ENCODE data around the gene DIS3L2.

Gene DIS3L2

DNA sequence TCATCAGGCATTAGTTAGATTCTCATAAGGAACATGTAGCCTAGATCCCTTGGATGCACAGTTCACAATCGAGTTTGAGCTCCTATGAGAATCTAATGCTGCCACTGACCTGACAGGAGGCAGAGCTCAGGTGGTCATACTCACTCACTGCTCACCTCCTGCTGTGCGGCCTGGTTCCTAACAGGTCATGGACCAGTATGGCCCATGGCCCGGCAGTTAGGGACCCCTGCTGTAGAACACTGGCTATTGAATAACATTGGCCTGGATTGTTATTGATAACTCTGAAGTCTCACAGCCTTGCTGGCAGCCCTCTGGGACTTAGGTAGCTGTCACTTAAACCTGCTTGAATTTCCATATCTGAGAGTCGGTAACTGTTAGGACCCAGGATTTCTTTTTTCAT, 302.6 kb downstream of the DIS3L2 start:
- Histone ChIP-seq H3K79me2 (ENCODE audit: insufficient read depth, low read length) (no peaks in the 10 kb centered on the region), H3K4me2 (ENCODE audit: low read depth, low read length, poor library complexity, severe bottlenecking) (no peak overlapping the region), H3K9me3 (ENCODE audit: insufficient read depth, low read depth, low read length) (no peaks in the 10 kb centered on the region), H3F3A (ENCODE audit: low read depth) (no peaks in the 10 kb centered on the region), H3K9me2 (replicated peaks; ENCODE audit: low read depth, low read length) (no peaks in the 10 kb centered on the region), H3K27me3 (ENCODE audit: insufficient read depth, low read length, poor library complexity, severe bottlenecking) (no peaks in the 10 kb centered on the region), H4K20me1 (ENCODE audit: insufficient read depth, low read length, poor library complexity, severe bottlenecking) (no peaks in the 10 kb centered on the region), H3K4me1 (ENCODE audit: insufficient read depth, low read length, poor library complexity, severe bottlenecking) (no peaks in the 10 kb centered on the region), H3K36me3 (ENCODE audit: insufficient read depth, low read length) (peaks cover 35% of the 10 kb centered on the region; the same call in 1 of the 2 replicates), H2AFZ (ENCODE audit: low read length) (no peak overlapping the region), H3K4me3 (ENCODE audit: low read length, poor library complexity, severe bottlenecking) (no peak overlapping the region), H3K9ac (ENCODE audit: low read depth, low read length, poor library complexity, severe bottlenecking) (no peak overlapping the region)
- TF ChIP-seq, protein P1, sequence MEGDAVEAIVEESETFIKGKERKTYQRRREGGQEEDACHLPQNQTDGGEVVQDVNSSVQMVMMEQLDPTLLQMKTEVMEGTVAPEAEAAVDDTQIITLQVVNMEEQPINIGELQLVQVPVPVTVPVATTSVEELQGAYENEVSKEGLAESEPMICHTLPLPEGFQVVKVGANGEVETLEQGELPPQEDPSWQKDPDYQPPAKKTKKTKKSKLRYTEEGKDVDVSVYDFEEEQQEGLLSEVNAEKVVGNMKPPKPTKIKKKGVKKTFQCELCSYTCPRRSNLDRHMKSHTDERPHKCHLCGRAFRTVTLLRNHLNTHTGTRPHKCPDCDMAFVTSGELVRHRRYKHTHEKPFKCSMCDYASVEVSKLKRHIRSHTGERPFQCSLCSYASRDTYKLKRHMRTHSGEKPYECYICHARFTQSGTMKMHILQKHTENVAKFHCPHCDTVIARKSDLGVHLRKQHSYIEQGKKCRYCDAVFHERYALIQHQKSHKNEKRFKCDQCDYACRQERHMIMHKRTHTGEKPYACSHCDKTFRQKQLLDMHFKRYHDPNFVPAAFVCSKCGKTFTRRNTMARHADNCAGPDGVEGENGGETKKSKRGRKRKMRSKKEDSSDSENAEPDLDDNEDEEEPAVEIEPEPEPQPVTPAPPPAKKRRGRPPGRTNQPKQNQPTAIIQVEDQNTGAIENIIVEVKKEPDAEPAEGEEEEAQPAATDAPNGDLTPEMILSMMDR (conservative IDR thresholded peaks at IDR 0.05; ENCODE audit: low read length) = no peak
- TF ChIP-seq EZH2phosphoT487 (IDR thresholded peaks at IDR 0.05; ENCODE audit: borderline replicate concordance) = no peak

DNA sequence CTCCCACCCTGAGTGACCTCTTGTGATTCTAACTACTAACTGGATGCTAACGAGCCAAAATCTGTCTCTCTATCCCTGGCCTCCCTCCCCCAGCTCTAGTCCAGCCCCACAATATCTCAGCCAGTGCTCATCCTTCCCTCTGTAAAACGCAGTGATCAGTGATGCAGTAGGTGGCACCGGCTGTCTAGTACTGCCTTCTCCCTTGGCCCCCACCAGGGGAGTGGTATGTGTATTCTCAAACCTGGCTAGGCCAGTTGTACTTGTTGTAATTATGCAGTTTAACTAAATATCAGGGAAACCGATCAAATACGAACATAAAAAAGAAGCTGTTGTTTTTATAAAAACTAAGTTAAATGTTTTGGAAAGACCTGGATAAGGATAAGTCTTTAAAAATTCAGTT, 303.8 kb downstream of the DIS3L2 start:
- Histone ChIP-seq H3K9ac (ENCODE audit: low read depth, low read length, poor library complexity, severe bottlenecking) (no peak overlapping the region), H3K9me2 (replicated peaks; ENCODE audit: low read depth, low read length) (no peaks in the 10 kb centered on the region), H3K9me3 (ENCODE audit: insufficient read depth, low read depth, low read length) (no peaks in the 10 kb centered on the region), H3K4me2 (ENCODE audit: low read depth, low read length, poor library complexity, severe bottlenecking) (no peak overlapping the region), H3K79me2 (ENCODE audit: insufficient read depth, low read length) (no peaks in the 10 kb centered on the region), H2AFZ (ENCODE audit: low read length) (no peak overlapping the region), H3K4me1 (ENCODE audit: insufficient read depth, low read length, poor library complexity, severe bottlenecking) (no peaks in the 10 kb centered on the region), H3K27me3 (ENCODE audit: insufficient read depth, low read length, poor library complexity, severe bottlenecking) (no peaks in the 10 kb centered on the region), H3K4me3 (ENCODE audit: low read length, poor library complexity, severe bottlenecking) (no peak overlapping the region), H3K36me3 (ENCODE audit: insufficient read depth, low read length) (peaks cover 35% of the 10 kb centered on the region; the same call in 1 of the 2 replicates), H4K20me1 (ENCODE audit: insufficient read depth, low read length, poor library complexity, severe bottlenecking) (no peaks in the 10 kb centered on the region), H3F3A (ENCODE audit: low read depth) (no peaks in the 10 kb centered on the region)
- TF ChIP-seq, protein P1 (conservative IDR thresholded peaks at IDR 0.05; ENCODE audit: low read length) = no peak
- TF ChIP-seq EZH2phosphoT487 (IDR thresholded peaks at IDR 0.05; ENCODE audit: borderline replicate concordance) = no peak

DNA sequence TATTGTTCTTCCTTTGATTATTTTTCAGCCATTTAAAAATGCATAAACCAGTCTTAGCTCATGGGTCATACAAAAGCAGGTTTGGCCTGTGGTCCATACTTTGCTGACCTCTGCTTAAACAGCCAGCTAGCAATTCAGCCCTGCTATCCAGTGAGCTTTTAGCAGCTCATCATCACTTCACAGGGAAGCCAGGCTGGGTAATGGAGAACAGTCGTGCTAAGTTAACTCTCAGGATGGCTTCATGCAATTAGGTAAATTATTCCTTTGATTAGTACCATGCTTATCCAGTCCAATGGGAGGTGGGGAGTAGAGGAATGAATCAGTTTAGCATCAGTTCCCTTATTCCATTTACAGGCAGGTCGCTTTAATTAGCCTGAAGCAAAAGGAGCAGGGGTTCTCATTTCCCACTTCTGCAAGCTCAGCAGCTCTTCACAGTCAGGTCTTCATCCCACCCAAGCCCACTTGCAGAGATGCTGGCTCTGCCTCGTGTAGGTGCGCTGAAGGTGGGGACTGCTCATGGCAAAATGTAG, 307.2 kb downstream of the DIS3L2 start:
- H3K79me2 ChIP-seq (ENCODE audit: insufficient read depth, low read length) = no peaks in the 10 kb centered on the region
- no peak overlapping the region for H3K4me2 ChIP-seq (ENCODE audit: low read depth, low read length, poor library complexity, severe bottlenecking)
- H4K20me1 ChIP-seq (ENCODE audit: insufficient read depth, low read length, poor library complexity, severe bottlenecking) = no peaks in the 10 kb centered on the region
- H3K36me3 ChIP-seq (ENCODE audit: insufficient read depth, low read length) = peaks cover 18% of the 10 kb centered on the region; the same call in 1 of the 2 replicates
- no peaks in the 10 kb centered on the region for H3F3A ChIP-seq (ENCODE audit: low read depth)
- no peak overlapping the region for H2AFZ ChIP-seq (ENCODE audit: low read length)
- no peak overlapping the region for H3K9ac ChIP-seq (ENCODE audit: low read depth, low read length, poor library complexity, severe bottlenecking)
- H3K4me1 ChIP-seq (ENCODE audit: insufficient read depth, low read length, poor library complexity, severe bottlenecking) = no peaks in the 10 kb centered on the region
- TF ChIP-seq, protein P1 (conservative IDR thresholded peaks at IDR 0.05; ENCODE audit: low read length) = no peak
- no peak for TF ChIP-seq EZH2phosphoT487 (IDR thresholded peaks at IDR 0.05; ENCODE audit: borderline replicate concordance)
- no peak overlapping the region for H3K4me3 ChIP-seq (ENCODE audit: low read length, poor library complexity, severe bottlenecking)
- H3K27me3 ChIP-seq (ENCODE audit: insufficient read depth, low read length, poor library complexity, severe bottlenecking) = no peaks in the 10 kb centered on the region
- no peaks in the 10 kb centered on the region for H3K9me3 ChIP-seq (ENCODE audit: insufficient read depth, low read depth, low read length)
- H3K9me2 ChIP-seq (replicated peaks; ENCODE audit: low read depth, low read length) = no peaks in the 10 kb centered on the region
